ENCODE results near the gene SERTAD4. TPM values are rescaled to one million over a fixed set of nuclear protein-coding genes. Genes with fewer than 3 reads are reported as not detected.

Gene SERTAD4
- total and polyA plus RNA-seq, 2 of the 8 experiments (the other 6 are each of a cell fraction or from before 2014, with no cell fraction given), result 0.54 to 3.2 TPM

DNA sequence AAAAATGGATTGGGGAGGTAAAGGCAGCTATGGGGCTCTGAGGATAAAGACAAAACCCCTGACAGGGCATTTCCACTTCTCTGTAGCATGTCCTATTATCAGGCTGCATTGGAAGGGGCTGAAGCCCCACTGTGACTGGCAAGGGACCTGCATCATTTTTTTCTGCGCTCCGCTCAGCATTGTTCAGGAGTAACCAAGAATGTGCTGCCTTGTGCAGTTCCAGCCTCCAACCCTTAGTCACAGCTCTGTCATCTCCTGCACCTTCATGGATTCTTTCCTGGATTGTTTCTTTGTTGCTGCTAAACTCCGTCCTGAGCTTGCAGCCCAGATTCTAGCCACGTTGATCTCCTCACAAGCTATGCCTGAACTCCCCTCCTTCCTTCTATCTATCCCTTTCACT, 37.4 kb downstream of the SERTAD4 start (continued):
- TF ChIP-seq YY1 (IDR thresholded peaks at IDR 0.05; ENCODE audit: low read depth, low read length), result no peak

Data from H1 (cell line).